SK-N-SH (cell line): ENCODE data around the gene PEX26. TPM values are rescaled to one million over a fixed set of nuclear protein-coding genes. Genes with fewer than 3 reads are reported as not detected.
"Not testable (repeated sequence)": the region's sequence is repeated elsewhere in the genome, so short reads cannot be mapped to it uniquely, and the experiment has no call there.

Experiments
- CTCF ChIA-PET: fragments of 300-600, 350-600 bp; formaldehyde crosslinking; extraction: SDS; loops from one replicate; lab custom pipeline; 2021; lab: Yijun Ruan, JAX
- POLR2A ChIA-PET: fragments of 350-600 bp; sonication (Branson Sonifier 250); formaldehyde crosslinking; extraction: SDS; loops from one replicate; lab custom pipeline; 2020; ENCODE audit warnings: antibody characterized with exemption, inconsistent platforms; lab: Yijun Ruan, JAX
- DNase-seq: peaks from one replicate; pipeline ENCODE4 v3.0.0; 2012
- H2AFZ ChIP-seq: fragments of 200-600 bp; sonication (generic); 2 replicates; pipeline ENCODE4 v1.8.1; 2016; ENCODE audit warnings: antibody characterized with exemption, mild to moderate bottlenecking, low read depth
- H3F3A ChIP-seq: fragments of 200-600 bp; sonication (generic); replicated peaks from 2 replicates; pipeline ENCODE3; 2016; ENCODE audit warnings: antibody characterized with exemption, mild to moderate bottlenecking; ENCODE audit not compliant: insufficient read depth
- H3K27ac ChIP-seq, 2 experiments: fragments of 200-500 bp in 1 of 2; fragments of 200-600 bp in 1 of 2; sonication (Bioruptor generic) in 1 of 2; sonication (generic), shearing (Covaris generic) in 1 of 2; 2 replicates each; pipeline versions ENCODE4 v1.5.1 to v1.6.1; 2014 to 2016; ENCODE audit warnings: low read depth in 2 of 2, inconsistent platforms in 1 of 2, low read length in 1 of 2, mild to moderate bottlenecking in 1 of 2, mixed read lengths in 1 of 2
- H3K27me3 ChIP-seq: fragments of 200-600 bp; sonication (generic), shearing (Covaris generic); 2 replicates; pipeline ENCODE4 v1.6.1; 2016; ENCODE audit warnings: mixed run types; ENCODE audit not compliant: insufficient read depth
- H3K36me3 ChIP-seq, 2 experiments: fragments of 200-500 bp in 1 of 2; fragments of 200-600 bp in 1 of 2; sonication (Bioruptor generic) in 1 of 2; sonication (generic) in 1 of 2; replicated peaks in 1 of 2; 2 replicates each; pipeline versions ENCODE3 to v1.5.1; 2014 to 2016; ENCODE audit warnings: low read length in 1 of 2, mild to moderate bottlenecking in 1 of 2; ENCODE audit not compliant: insufficient read depth in 2 of 2, control insufficient read depth in 1 of 2
- H3K4me1 ChIP-seq, 2 experiments: fragments of 200-500 bp in 1 of 2; fragments of 200-600 bp in 1 of 2; sonication (Bioruptor generic) in 1 of 2; sonication (generic), shearing (Covaris generic) in 1 of 2; 2 replicates each; pipeline versions ENCODE4 v1.5.1 to v1.6.1; 2014 to 2016; ENCODE audit warnings: low read depth in 1 of 2, low read length in 1 of 2, mixed run types in 1 of 2; ENCODE audit not compliant: insufficient read depth in 2 of 2, control insufficient read depth in 1 of 2
- H3K4me2 ChIP-seq: fragments of 200-600 bp; sonication (generic), shearing (Covaris generic); 2 replicates; pipeline ENCODE4 v1.6.1; 2017; ENCODE audit warnings: mixed run types
- H3K4me3 ChIP-seq, 2 experiments: fragments of 200-500 bp in 1 of 2; fragments of 200-600 bp in 1 of 2; sonication (Bioruptor generic) in 1 of 2; sonication (generic), shearing (Covaris generic) in 1 of 2; 2 replicates each; pipeline versions ENCODE4 v1.5.1 to v1.8.1; 2014 to 2016; ENCODE audit warnings: low read depth in 2 of 2, inconsistent platforms in 1 of 2, low read length in 1 of 2, mild to moderate bottlenecking in 1 of 2, mixed read lengths in 1 of 2, moderate library complexity in 1 of 2
- H3K79me2 ChIP-seq: fragments of 200-600 bp; sonication (generic); 2 replicates; pipeline ENCODE4 v1.8.1; 2017; ENCODE audit warnings: mild to moderate bottlenecking; ENCODE audit not compliant: insufficient read depth
- H3K9ac ChIP-seq: fragments of 200-600 bp; sonication (generic); 2 replicates; pipeline ENCODE4 v1.6.1; 2017; ENCODE audit warnings: mixed run types
- H3K9me2 ChIP-seq: fragments of 200-600 bp; sonication (generic); 2 replicates; pipeline ENCODE4 v1.6.1; 2017; ENCODE audit warnings: mixed run types
- H3K9me3 ChIP-seq: fragments of 200-600 bp; sonication (generic); 2 replicates; pipeline ENCODE4 v1.6.1; 2017; ENCODE audit warnings: mixed run types, mild to moderate bottlenecking, moderate library complexity
- H4K20me1 ChIP-seq: fragments of 200-600 bp; sonication (generic); 2 replicates; pipeline ENCODE4 v1.6.1; 2017; ENCODE audit warnings: mild to moderate bottlenecking, mixed run types; ENCODE audit not compliant: insufficient read depth
- GATA2 ChIP-seq: sonication (generic); formaldehyde crosslinking; IDR thresholded peaks from 2 replicates; pipeline ENCODE4 v1.5.0; 2020; ENCODE audit warnings: mild to moderate bottlenecking, missing genetic modification reagents
- NRF1 ChIP-seq: IDR thresholded peaks from 2 replicates; pipeline ENCODE4 v1.6.1; 2012; ENCODE audit warnings: low read depth, mild to moderate bottlenecking, low read length
- RAD21 ChIP-seq: IDR thresholded peaks from 2 replicates; pipeline ENCODE4 v1.6.1; 2012; ENCODE audit warnings: mild to moderate bottlenecking, low read length
- TEAD4 ChIP-seq: IDR thresholded peaks from 2 replicates; pipeline ENCODE4 v1.4.0; 2012; ENCODE audit warnings: mild to moderate bottlenecking, borderline replicate concordance; ENCODE audit not compliant: insufficient read depth
- WGBS: methylation state at CpG from one replicate; pipeline ENCODE4 v1.1.6; 2017; ENCODE audit warnings: low lambda C conversion rate; 5-methylcytosine and 5-hydroxymethylcytosine counted together
- polyA plus RNA-seq, 3 experiments: library from polyadenylated mRNA; depleted of rRNA; stranded (reverse); fragments of >200 nt; gene quantifications; 2 replicates each; pipeline ENCODE4 v1.2.3, GENCODE V29; 2012
- TF ChIP-seq, protein P1 (sequence below): fragments of 150-350 bp; IDR thresholded peaks from 2 replicates; pipeline ENCODE4 v1.6.1; 2017; ENCODE audit warnings: antibody characterized with exemption, low read length, low read depth, borderline replicate concordance
- TF ChIP-seq, protein P2 (sequence below): fragments of 150-350 bp; IDR thresholded peaks from 2 replicates; pipeline ENCODE4 v1.6.1; 2016; ENCODE audit warnings: mild to moderate bottlenecking, low read depth, low read length

PEX26 gene
- polyA plus RNA-seq, 1 of the 3 experiments (the other 2 are of a cell fraction), result 13.0 TPM

DNA sequence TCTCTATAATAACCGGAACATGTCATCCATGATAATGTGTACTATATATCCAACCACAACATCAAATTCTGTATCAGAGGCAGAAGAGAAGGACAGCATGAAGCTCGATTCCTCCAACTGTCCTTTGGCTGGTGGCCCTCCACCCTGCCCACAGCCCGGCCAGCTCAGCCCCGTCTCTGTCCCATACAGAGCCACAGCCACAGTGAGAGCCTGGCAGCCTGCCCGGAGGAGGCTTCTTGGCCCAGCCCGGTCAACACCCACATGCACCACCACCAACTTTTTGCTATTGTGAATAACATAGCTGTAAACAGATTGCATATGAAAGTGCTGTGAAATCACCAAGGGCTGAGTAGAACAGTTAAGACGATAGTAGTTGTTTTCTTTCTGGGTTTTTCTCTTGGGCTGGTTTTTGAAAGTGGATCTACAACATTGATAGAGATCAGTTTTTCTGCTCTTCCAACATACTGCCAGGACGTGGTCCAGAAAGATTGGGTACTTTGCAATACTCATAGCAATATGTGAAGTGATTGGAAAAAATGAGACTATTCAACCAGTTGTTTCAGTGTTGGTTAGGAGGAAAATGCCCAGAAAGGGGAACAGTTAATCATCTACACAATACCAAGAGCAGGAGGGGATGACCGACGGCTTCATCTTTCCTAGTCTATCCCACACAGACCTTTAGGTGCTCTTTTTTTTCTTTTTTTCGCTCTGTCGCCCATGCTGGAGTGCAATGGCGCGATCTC lies 25.9 kb downstream of the PEX26 start:
- POLR2A ChIA-PET, result no interaction called here
- CTCF ChIA-PET, result no interaction called here

DNA sequence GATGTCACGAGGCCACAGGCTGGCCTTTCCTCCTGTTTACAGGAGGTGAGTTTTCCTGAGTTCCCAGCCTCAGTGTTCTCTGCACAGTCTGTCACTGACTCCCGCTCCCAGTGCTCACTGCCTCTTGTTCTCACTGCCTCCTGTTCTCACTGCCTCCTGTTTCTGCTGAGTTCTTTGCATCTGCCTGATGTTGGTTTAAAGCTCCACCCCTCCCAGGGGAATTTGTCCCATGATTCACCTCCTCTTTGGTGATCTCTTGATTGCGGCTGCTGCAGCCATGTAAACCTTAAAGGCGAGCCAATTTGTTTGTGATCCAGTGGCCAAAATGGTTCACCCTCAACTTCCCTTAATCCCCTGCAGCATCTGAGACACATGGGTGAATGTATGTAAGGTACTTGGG lies 26.8 kb downstream of the PEX26 start:
- TF ChIP-seq TEAD4 (no peak), RAD21 (no peak)
- TF ChIP-seq, protein P1, sequence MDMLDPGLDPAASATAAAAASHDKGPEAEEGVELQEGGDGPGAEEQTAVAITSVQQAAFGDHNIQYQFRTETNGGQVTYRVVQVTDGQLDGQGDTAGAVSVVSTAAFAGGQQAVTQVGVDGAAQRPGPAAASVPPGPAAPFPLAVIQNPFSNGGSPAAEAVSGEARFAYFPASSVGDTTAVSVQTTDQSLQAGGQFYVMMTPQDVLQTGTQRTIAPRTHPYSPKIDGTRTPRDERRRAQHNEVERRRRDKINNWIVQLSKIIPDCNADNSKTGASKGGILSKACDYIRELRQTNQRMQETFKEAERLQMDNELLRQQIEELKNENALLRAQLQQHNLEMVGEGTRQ, result no peak
- Histone ChIP-seq H3K27ac (no peak overlapping the region), H3K27me3 (no peaks in the 10 kb centered on the region), H3K79me2 (no peaks in the 10 kb centered on the region), H3K4me1 (no peaks in the 10 kb centered on the region; a peak in 1 of 4 replicates), H3F3A (no peaks in the 10 kb centered on the region), H3K4me3 (no peak overlapping the region), H2AFZ (no peak overlapping the region), H3K9ac (no peak overlapping the region), H3K9me3 (no peaks in the 10 kb centered on the region), H4K20me1 (no peaks in the 10 kb centered on the region), H3K9me2 (no peaks in the 10 kb centered on the region), H3K36me3 (no peaks in the 10 kb centered on the region), H3K4me2 (no peak overlapping the region)
- no peak for DNase-seq
- POLR2A ChIA-PET, result no interaction called here
- WGBS, result 94% methylated on average over 4 of the region's 4 CpGs
- CTCF ChIA-PET, result no interaction called here

More for the DNA sequence above, 25.9 kb downstream of the PEX26 start:
- Histone ChIP-seq H3K27ac (no peak overlapping the region), H3K9me2 (no peaks in the 10 kb centered on the region), H3K9ac (no peak overlapping the region), H2AFZ (no peak overlapping the region), H3K4me2 (no peak overlapping the region), H3K4me3 (no peak overlapping the region), H3K36me3 (peaks cover 0 to 6% of the 10 kb centered on the region in 2 experiments), H3F3A (no peaks in the 10 kb centered on the region), H3K4me1 (no peaks in the 10 kb centered on the region), H3K79me2 (no peaks in the 10 kb centered on the region), H4K20me1 (no peaks in the 10 kb centered on the region), H3K27me3 (no peaks in the 10 kb centered on the region), H3K9me3 (no peaks in the 10 kb centered on the region)
- DNase-seq, result no peak
- TF ChIP-seq, protein P2, sequence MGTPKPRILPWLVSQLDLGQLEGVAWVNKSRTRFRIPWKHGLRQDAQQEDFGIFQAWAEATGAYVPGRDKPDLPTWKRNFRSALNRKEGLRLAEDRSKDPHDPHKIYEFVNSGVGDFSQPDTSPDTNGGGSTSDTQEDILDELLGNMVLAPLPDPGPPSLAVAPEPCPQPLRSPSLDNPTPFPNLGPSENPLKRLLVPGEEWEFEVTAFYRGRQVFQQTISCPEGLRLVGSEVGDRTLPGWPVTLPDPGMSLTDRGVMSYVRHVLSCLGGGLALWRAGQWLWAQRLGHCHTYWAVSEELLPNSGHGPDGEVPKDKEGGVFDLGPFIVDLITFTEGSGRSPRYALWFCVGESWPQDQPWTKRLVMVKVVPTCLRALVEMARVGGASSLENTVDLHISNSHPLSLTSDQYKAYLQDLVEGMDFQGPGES, result no peak
- TF ChIP-seq GATA2 (CRISPR knock-in tag) (no peak), NRF1 (no peak)
- 94% methylated on average over 14 of the region's 14 CpGs for whole genome bisulfite sequencing

DNA sequence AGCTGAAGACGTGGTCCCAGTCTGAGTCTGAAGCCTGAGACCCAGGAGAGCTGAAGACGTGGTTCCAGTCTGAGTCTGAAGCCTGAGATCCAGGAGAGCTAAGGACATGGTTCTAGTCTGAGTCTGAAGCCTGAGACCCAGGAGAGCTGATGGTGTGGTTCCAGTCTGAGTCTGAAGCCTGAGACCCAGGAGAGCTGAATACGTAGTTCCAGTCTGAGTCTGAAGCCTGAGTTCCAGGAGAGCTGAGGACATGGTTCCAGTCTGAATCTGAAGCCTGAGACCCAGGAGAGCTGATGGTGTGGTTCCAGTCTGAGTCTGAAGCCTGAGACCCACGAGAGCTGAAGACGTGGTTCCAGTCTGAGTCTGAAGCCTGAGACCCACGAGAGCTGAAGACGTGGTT lies 28.2 kb downstream of the PEX26 start:
- H4K20me1 ChIP-seq, H2AFZ ChIP-seq, H3F3A ChIP-seq, H3K79me2 ChIP-seq, H3K9ac ChIP-seq, H3K27ac ChIP-seq, H3K4me1 ChIP-seq, H3K27me3 ChIP-seq, H3K4me3 ChIP-seq, POLR2A ChIA-PET, H3K4me2 ChIP-seq, H3K9me2 ChIP-seq, DNase-seq, H3K9me3 ChIP-seq, H3K36me3 ChIP-seq: not testable (repeated sequence)
- CTCF ChIA-PET, result interaction anchor here (1.1 kb wide), 1 partner anchor 12 kb away, joined by 3 read pairs; no protein-coding TSS in a partner anchor
- WGBS, result 94% methylated on average over 7 of the region's 7 CpGs

DNA sequence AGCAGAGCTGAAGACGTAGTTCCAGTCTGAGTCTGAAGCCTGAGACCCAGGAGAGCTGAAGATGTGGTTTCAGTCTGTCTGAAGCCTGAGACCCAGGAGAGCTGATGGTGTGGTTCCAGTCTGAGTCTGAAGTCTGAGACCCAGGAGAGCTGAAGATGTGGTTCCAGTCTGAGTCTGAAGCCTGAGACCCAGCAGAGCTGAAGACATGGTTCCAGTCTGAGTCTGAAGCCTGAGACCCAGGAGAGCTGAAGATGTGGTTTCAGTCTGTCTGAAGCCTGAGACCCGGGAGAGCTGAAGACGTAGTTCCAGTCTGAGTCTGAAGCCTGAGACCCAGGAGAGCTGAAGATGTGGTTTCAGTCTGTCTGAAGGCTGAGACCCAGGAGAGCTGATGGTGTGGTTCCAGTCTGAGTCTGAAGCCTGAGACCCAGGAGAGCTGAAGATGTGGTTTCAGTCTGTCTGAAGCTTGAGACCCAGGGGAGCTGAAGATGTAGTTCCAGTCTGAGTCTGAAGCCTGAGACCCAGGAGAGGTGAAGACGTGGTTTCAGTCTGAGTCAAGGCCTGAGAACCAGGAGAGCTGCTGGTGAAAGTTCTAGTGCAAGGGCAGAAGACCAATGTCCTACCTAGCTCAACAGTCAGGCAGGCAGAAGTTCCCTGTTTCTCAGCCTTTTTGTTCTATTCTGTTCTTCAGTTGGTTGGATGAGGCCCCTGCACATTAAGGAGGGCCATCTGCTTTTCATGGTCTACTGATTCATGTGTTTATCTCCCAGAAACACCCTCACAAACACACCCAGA lies 29.0 kb downstream of the PEX26 start:
- H3K79me2 ChIP-seq, H3K9me3 ChIP-seq, H4K20me1 ChIP-seq, H3K36me3 ChIP-seq, H3K9me2 ChIP-seq, H2AFZ ChIP-seq, H3K9ac ChIP-seq, DNase-seq, POLR2A ChIA-PET, H3K4me2 ChIP-seq, H3K4me3 ChIP-seq, H3F3A ChIP-seq, H3K27ac ChIP-seq, H3K27me3 ChIP-seq: not testable (repeated sequence)
- CTCF ChIA-PET, result interaction anchor here (1.1 kb wide), 1 partner anchor 13 kb away, joined by 3 read pairs; no protein-coding TSS in a partner anchor
- peaks cover 0 to 12% of the 10 kb centered on the region in 2 experiments; a peak in 1 of 4 replicates for H3K4me1 ChIP-seq
- 95% methylated on average over 2 of the region's 4 CpGs for WGBS
